H1 (cell line): ENCODE measurements around the gene RUVBL2. TPM values are rescaled to one million over a fixed set of nuclear protein-coding genes. Genes with fewer than 3 reads are reported as not detected.
"Not testable (repeated sequence)": the region's sequence is repeated elsewhere in the genome, so short reads cannot be mapped to it uniquely, and the experiment has no call there.

Experiments
- CTCF ChIA-PET: fragments of 300-600 bp; sonication (Branson Sonifier 250); formaldehyde crosslinking; loops from one replicate; lab custom pipeline; 2021; ENCODE audit not compliant: partially characterized antibody; lab: Charles Lee
- POLR2A ChIA-PET: fragments of 300-600 bp; sonication (Branson Sonifier 250); formaldehyde crosslinking; loops from one replicate; lab custom pipeline; 2021; ENCODE audit warnings: inconsistent platforms; ENCODE audit not compliant: partially characterized antibody; lab: Charles Lee
- DNase-seq, 2 experiments: peaks; one replicate each; pipeline versions ENCODE4 v3.0.0 to v3.0.0-alpha.2; 2010 to 2022; ENCODE audit warnings: low spot score in 2 of 2, low read depth in 1 of 2, mixed read lengths in 1 of 2
- FAIRE-seq: peaks from 2 replicates; lab custom pipeline; 2011; peaks lifted over from hg19 to GRCh38; lab: Jason Lieb, UNC
- H2AFZ ChIP-seq: 2 replicates; pipeline ENCODE4 v1.8.1; 2012; ENCODE audit warnings: low read length, inconsistent platforms
- H2AK5ac ChIP-seq: 2 replicates; pipeline ENCODE4 v1.6.1; 2013; ENCODE audit warnings: low read depth, low read length
- H2BK120ac ChIP-seq: replicated peaks from 2 replicates; pipeline ENCODE3; 2013; ENCODE audit warnings: low read depth, low read length, inconsistent platforms
- H2BK12ac ChIP-seq: 2 replicates; pipeline ENCODE4 v1.6.1; 2013; ENCODE audit warnings: low read depth, low read length
- H2BK15ac ChIP-seq: 2 replicates; pipeline ENCODE4 v1.6.1; 2013; ENCODE audit warnings: low read length
- H2BK20ac ChIP-seq: 2 replicates; pipeline ENCODE4 v1.6.1; 2013; ENCODE audit warnings: low read length
- H2BK5ac ChIP-seq: 2 replicates; pipeline ENCODE4 v1.6.1; 2013; ENCODE audit warnings: low read depth, low read length
- H3K14ac ChIP-seq: 2 replicates; pipeline ENCODE4 v1.6.1; 2013; ENCODE audit warnings: inconsistent platforms; ENCODE audit not compliant: insufficient read length
- H3K18ac ChIP-seq: 2 replicates; pipeline ENCODE4 v1.6.1; 2013; ENCODE audit warnings: low read length; ENCODE audit errors: extremely low read depth
- H3K23ac ChIP-seq: 2 replicates; pipeline ENCODE4 v1.6.1; 2013; ENCODE audit warnings: inconsistent platforms; ENCODE audit not compliant: insufficient read length
- H3K23me2 ChIP-seq: 2 replicates; pipeline ENCODE4 v1.6.1; 2013; ENCODE audit warnings: low read depth, low read length
- H3K27ac ChIP-seq: 2 replicates; pipeline ENCODE4 v1.6.1; 2011; ENCODE audit warnings: low read depth, low read length, inconsistent platforms
- H3K27me3 ChIP-seq, 4 experiments: replicated peaks in 1 of 4; 1 replicate in 1 of 4; 2 replicates in 3 of 4; pipeline versions ENCODE4 v1.6.1 to v1.8.1; 2011 to 2013; ENCODE audit warnings: low read length in 3 of 4, mild to moderate bottlenecking in 3 of 4, inconsistent platforms in 2 of 4, mixed read lengths in 2 of 4, moderate library complexity in 1 of 4; ENCODE audit not compliant: control insufficient read depth in 3 of 4, insufficient read depth in 3 of 4; ENCODE audit errors: extremely low read depth in 1 of 4
- H3K36me3 ChIP-seq, 4 experiments: 2 replicates each; pipeline versions ENCODE4 v1.6.1 to v1.8.1; 2011 to 2013; ENCODE audit warnings: mild to moderate bottlenecking in 4 of 4, low read length in 3 of 4, moderate library complexity in 2 of 4, control low read depth in 1 of 4, inconsistent platforms in 1 of 4; ENCODE audit not compliant: insufficient read depth in 4 of 4, control insufficient read depth in 2 of 4
- H3K4ac ChIP-seq: replicated peaks from 2 replicates; pipeline ENCODE3; 2013; ENCODE audit warnings: low read length, low read depth, mixed read lengths, inconsistent platforms; ENCODE audit not compliant: insufficient read length
- H3K4me1 ChIP-seq, 4 experiments: replicated peaks in 1 of 4; 1 replicate in 1 of 4; 2 replicates in 3 of 4; pipeline versions ENCODE4 v1.6.1 to v1.8.1; 2011 to 2013; ENCODE audit warnings: low read length in 3 of 4, inconsistent platforms in 2 of 4, mixed read lengths in 1 of 4; ENCODE audit not compliant: insufficient read depth in 4 of 4, control insufficient read depth in 3 of 4
- H3K4me2 ChIP-seq, 2 experiments: 2 replicates each; pipeline versions ENCODE4 v1.6.1 to v1.8.1; 2011 to 2013; ENCODE audit warnings: low read depth in 2 of 2, low read length in 2 of 2, control low read depth in 1 of 2, inconsistent platforms in 1 of 2, mild to moderate bottlenecking in 1 of 2; ENCODE audit not compliant: insufficient read depth in 1 of 2
- H3K4me3 ChIP-seq, 4 experiments: fragments of 200-600, 300-600 bp in 1 of 4; sonication (generic), shearing (Covaris generic), sonication (Bioruptor Twin) in 1 of 4; 2 replicates each; pipeline versions ENCODE4 v1.5.1 to v1.8.1; 2011 to 2016; ENCODE audit warnings: low read length in 4 of 4, low read depth in 3 of 4, control low read depth in 2 of 4, inconsistent platforms in 2 of 4, mild to moderate bottlenecking in 2 of 4, mixed read lengths in 1 of 4, moderate library complexity in 1 of 4; ENCODE audit not compliant: insufficient read depth in 2 of 4; ENCODE audit errors: extremely low read depth in 1 of 4
- H3K56ac ChIP-seq: replicated peaks from 2 replicates; pipeline ENCODE3; 2013; ENCODE audit warnings: low read depth, mild to moderate bottlenecking, mixed read lengths, low read length, inconsistent platforms; ENCODE audit not compliant: insufficient read length
- H3K79me1 ChIP-seq: 2 replicates; pipeline ENCODE4 v1.6.1; 2013; ENCODE audit warnings: low read depth, low read length, control low read depth
- H3K79me2 ChIP-seq, 2 experiments: 2 replicates each; pipeline versions ENCODE4 v1.6.1 to v1.8.1; 2012 to 2013; ENCODE audit warnings: low read length in 2 of 2, mild to moderate bottlenecking in 2 of 2, inconsistent platforms in 1 of 2; ENCODE audit not compliant: insufficient read depth in 2 of 2, control insufficient read depth in 1 of 2
- H3K9ac ChIP-seq, 4 experiments: replicated peaks in 1 of 4; 1 replicate in 1 of 4; 2 replicates in 3 of 4; pipeline versions ENCODE4 v1.6.1 to v1.8.1; 2011 to 2013; ENCODE audit warnings: low read depth in 3 of 4, low read length in 3 of 4, control low read depth in 2 of 4, mild to moderate bottlenecking in 2 of 4, moderate library complexity in 2 of 4, inconsistent platforms in 1 of 4; ENCODE audit errors: extremely low read depth in 1 of 4
- H3K9me3 ChIP-seq, 2 experiments: 2 replicates each; pipeline versions ENCODE4 v1.6.1 to v1.8.1; 2012 to 2013; ENCODE audit warnings: mild to moderate bottlenecking in 2 of 2, moderate library complexity in 2 of 2, control low read depth in 1 of 2, inconsistent platforms in 1 of 2, low read depth in 1 of 2, low read length in 1 of 2, mixed read lengths in 1 of 2; ENCODE audit not compliant: insufficient read depth in 2 of 2
- H4K20me1 ChIP-seq, 2 experiments: replicated peaks in 1 of 2; 2 replicates each; pipeline versions ENCODE3 to v1.8.1; 2011 to 2013; ENCODE audit warnings: inconsistent platforms in 2 of 2, low read length in 2 of 2, mild to moderate bottlenecking in 1 of 2; ENCODE audit not compliant: insufficient read depth in 2 of 2, control insufficient read depth in 1 of 2
- H4K5ac ChIP-seq: 2 replicates; pipeline ENCODE4 v1.6.1; 2013; ENCODE audit warnings: low read length, low read depth, mixed read lengths, inconsistent platforms; ENCODE audit not compliant: insufficient read length
- H4K8ac ChIP-seq: 2 replicates; pipeline ENCODE4 v1.8.0; 2013; ENCODE audit warnings: mild to moderate bottlenecking, moderate library complexity, low read length, inconsistent platforms; ENCODE audit not compliant: insufficient read depth; ENCODE audit errors: extremely low read depth
- H4K91ac ChIP-seq: replicated peaks from 2 replicates; pipeline ENCODE3; 2013; ENCODE audit warnings: low read length, mixed read lengths, inconsistent platforms; ENCODE audit not compliant: insufficient read length
- WGBS, 2 experiments: shearing (Covaris generic) in 1 of 2; methylation state at CpG; one replicate each; pipeline versions ENCODE4 v1.1.6 to v1.1.7; 2013 to 2015; ENCODE audit warnings: low lambda C conversion rate in 2 of 2, mixed read lengths in 2 of 2, inconsistent platforms in 1 of 2, low coverage in 1 of 2, missing lambda C conversion rate in 1 of 2; ENCODE audit not compliant: insufficient replicate concordance in 2 of 2, insufficient coverage in 1 of 2, insufficient read length in 1 of 2; ENCODE audit errors: extremely low coverage in 1 of 2, missing lambda C conversion rate in 1 of 2; 5-methylcytosine and 5-hydroxymethylcytosine counted together
- polyA plus RNA-seq, 7 experiments: library from polyadenylated mRNA; depleted of rRNA in 3 of 7; stranded (reverse) in 5 of 7; unstranded in 2 of 7; fragments of >200 nt in 5 of 7; fragments of 200-250 nt in 2 of 7; gene quantifications; 1 replicate in 5 of 7; 2 replicates in 1 of 7; 4 replicates in 1 of 7; pipeline versions ENCODE4 v1.2.1 to v1.2.3, GENCODE V29; 2011 to 2013; ENCODE audit warnings: missing spikeins in 2 of 7, mixed read lengths in 2 of 7
- total RNA-seq: library from RNA; stranded (reverse); fragmentation: NEBNext Ultra II Directional; extraction: Animal tissue kit (Norgen Biotek cat#: 25700); gene quantifications from 2 replicates; pipeline ENCODE4 v1.2.1, GENCODE V29; 2021

Gene RUVBL2
- total and polyA plus RNA-seq, 2 of the 8 experiments (the other 6 are each of a cell fraction or from before 2014, with no cell fraction given), result 152 to 247 TPM

- H2BK120ac ChIP-seq, H3K9me3 ChIP-seq, H3K27me3 ChIP-seq, H3K36me3 ChIP-seq, H2BK15ac ChIP-seq, H3K27ac ChIP-seq, H3K23me2 ChIP-seq, H3K23ac ChIP-seq, H3K4me3 ChIP-seq, H2AFZ ChIP-seq, H4K91ac ChIP-seq, H4K5ac ChIP-seq, H2BK12ac ChIP-seq, H3K56ac ChIP-seq, CTCF ChIA-PET, H2BK5ac ChIP-seq, H3K4me2 ChIP-seq, FAIRE-seq, H3K14ac ChIP-seq, H2BK20ac ChIP-seq, H3K79me2 ChIP-seq, POLR2A ChIA-PET, H4K20me1 ChIP-seq, H3K4me1 ChIP-seq, H3K79me1 ChIP-seq, H3K18ac ChIP-seq, H2AK5ac ChIP-seq, H3K4ac ChIP-seq, H3K9ac ChIP-seq, H4K8ac ChIP-seq, DNase-seq: not testable (repeated sequence)
- 83% methylated on average over 2 of the region's 6 CpGs; no CpG with 5 or more reads in 1 of the 2 experiments for WGBS, 2 experiments
Measured at GRCh38 chr19:49025088-49025487, 31.4 kb downstream of the RUVBL2 start.

GRCh38 chr19:49025599-49025998 lies 31.9 kb downstream of the RUVBL2 start:
- H4K8ac ChIP-seq, H3K4me3 ChIP-seq, H3K14ac ChIP-seq, H3K56ac ChIP-seq, DNase-seq, H3K4me1 ChIP-seq, H4K5ac ChIP-seq, POLR2A ChIA-PET, H3K79me1 ChIP-seq, H3K36me3 ChIP-seq, H3K9me3 ChIP-seq, H3K23me2 ChIP-seq, H2AFZ ChIP-seq, H2BK120ac ChIP-seq, H3K4ac ChIP-seq, H3K23ac ChIP-seq, H2BK12ac ChIP-seq, H2BK20ac ChIP-seq, H3K9ac ChIP-seq, H4K20me1 ChIP-seq, H3K4me2 ChIP-seq, H3K27me3 ChIP-seq, H2BK5ac ChIP-seq, CTCF ChIA-PET, H3K27ac ChIP-seq, FAIRE-seq, H3K18ac ChIP-seq, H2AK5ac ChIP-seq, H4K91ac ChIP-seq, H3K79me2 ChIP-seq, H2BK15ac ChIP-seq: not testable (repeated sequence)
- 88% methylated on average over 22 of the region's 23 CpGs; no CpG with 5 or more reads in 1 of the 2 experiments for WGBS, 2 experiments
